IMR-90 (cell line): ENCODE data around the gene RNF2. TPM values are rescaled to one million over a fixed set of nuclear protein-coding genes. Genes with fewer than 3 reads are reported as not detected.

Source experiments
- ATAC-seq: fragments of 200-7000 bp; cut with Tn5 transposase; 2 replicates; pipeline ENCODE4 v1.9.1; 2020; ENCODE audit warnings: low read depth, mild to moderate bottlenecking, moderate library complexity
- BruUV-seq: library from RNA; stranded (reverse); fragments of 400-500 nt; replicated peaks from 2 replicates; lab custom pipeline; 2021; lab: Mats Ljungman, UMichigan
- CTCF ChIA-PET: fragments of 300-600 bp; formaldehyde crosslinking; extraction: SDS; loops from one replicate; lab custom pipeline; 2021; ENCODE audit warnings: antibody characterized with exemption; lab: Yijun Ruan, JAX
- POLR2A ChIA-PET: fragments of 300-600 bp; sonication (Branson Sonifier 250); formaldehyde crosslinking; loops from one replicate; lab custom pipeline; 2022; ENCODE audit warnings: antibody characterized with exemption; ENCODE audit not compliant: unreplicated experiment; lab: Charles Lee
- DNase-seq: peaks from one replicate; pipeline ENCODE4 v3.0.0; 2013
- H2AFZ ChIP-seq: replicated peaks from 2 replicates; pipeline ENCODE3; 2013; ENCODE audit warnings: low read length, mild to moderate bottlenecking; ENCODE audit not compliant: poor library complexity
- H2AK5ac ChIP-seq: 2 replicates; pipeline ENCODE4 v1.6.1; 2013; ENCODE audit warnings: low read depth, low read length, inconsistent platforms
- H2AK9ac ChIP-seq: replicated peaks from 2 replicates; pipeline ENCODE3; 2013; ENCODE audit warnings: mild to moderate bottlenecking, low read depth, low read length, moderate library complexity; ENCODE audit not compliant: poor library complexity
- H2BK120ac ChIP-seq: 2 replicates; pipeline ENCODE4 v1.6.1; 2013; ENCODE audit warnings: low read depth, low read length, inconsistent platforms
- H2BK15ac ChIP-seq: 3 replicates; pipeline ENCODE4 v1.6.1; 2013; ENCODE audit warnings: low read depth, low read length, inconsistent platforms
- H2BK20ac ChIP-seq: 2 replicates; pipeline ENCODE4 v1.6.1; 2013; ENCODE audit warnings: low read depth, mild to moderate bottlenecking, inconsistent platforms, low read length, moderate library complexity
- H2BK5ac ChIP-seq: 2 replicates; pipeline ENCODE4 v1.6.1; 2013; ENCODE audit warnings: mild to moderate bottlenecking, low read depth, low read length, inconsistent platforms; ENCODE audit not compliant: poor library complexity, severe bottlenecking
- H3K14ac ChIP-seq: replicated peaks from 2 replicates; pipeline ENCODE4 v1.6.1; 2013; ENCODE audit warnings: low read depth, low read length, inconsistent platforms
- H3K18ac ChIP-seq: 2 replicates; pipeline ENCODE4 v1.6.1; 2013; ENCODE audit warnings: low read depth, low read length, control low read depth
- H3K23ac ChIP-seq: 2 replicates; pipeline ENCODE4 v1.6.1; 2013; ENCODE audit warnings: low read depth, low read length, inconsistent platforms
- H3K27ac ChIP-seq: 2 replicates; pipeline ENCODE4 v1.5.1; 2013; ENCODE audit warnings: mild to moderate bottlenecking, control low read depth, low read length; ENCODE audit not compliant: insufficient read depth
- H3K27me3 ChIP-seq: 2 replicates; pipeline ENCODE4 v1.6.1; 2013; ENCODE audit warnings: low read length; ENCODE audit not compliant: control insufficient read depth, insufficient read depth
- H3K36me3 ChIP-seq: 2 replicates; pipeline ENCODE4 v1.6.1; 2013; ENCODE audit warnings: low read length, mixed read lengths; ENCODE audit not compliant: control insufficient read depth, insufficient read depth
- H3K4ac ChIP-seq: 2 replicates; pipeline ENCODE4 v1.6.1; 2013; ENCODE audit warnings: low read depth, low read length, inconsistent platforms
- H3K4me1 ChIP-seq: 2 replicates; pipeline ENCODE4 v1.6.1; 2013; ENCODE audit warnings: low read length, mixed read lengths; ENCODE audit not compliant: control insufficient read depth, insufficient read depth
- H3K4me2 ChIP-seq: 2 replicates; pipeline ENCODE4 v1.6.1; 2013; ENCODE audit warnings: low read depth, mild to moderate bottlenecking, control low read depth, low read length, moderate library complexity
- H3K4me3 ChIP-seq: 2 replicates; pipeline ENCODE4 v1.5.1; 2013; ENCODE audit warnings: low read depth, mild to moderate bottlenecking, control low read depth, low read length, moderate library complexity; ENCODE audit not compliant: insufficient read depth
- H3K56ac ChIP-seq: 2 replicates; pipeline ENCODE4 v1.6.1; 2013; ENCODE audit warnings: low read length, inconsistent platforms; ENCODE audit not compliant: insufficient read depth; ENCODE audit errors: extremely low read depth
- H3K79me1 ChIP-seq, 2 experiments: 2 replicates each; pipeline ENCODE4 v1.6.1; 2013; ENCODE audit warnings: low read length in 2 of 2, inconsistent platforms in 1 of 2, low read depth in 1 of 2
- H3K9ac ChIP-seq: 2 replicates; pipeline ENCODE4 v1.6.1; 2013; ENCODE audit warnings: low read depth, low read length, control low read depth
- H3K9me1 ChIP-seq: 2 replicates; pipeline ENCODE4 v1.6.1; 2013; ENCODE audit warnings: low read length, inconsistent platforms; ENCODE audit not compliant: insufficient read depth
- H3K9me3 ChIP-seq: 2 replicates; pipeline ENCODE4 v1.6.1; 2013; ENCODE audit warnings: low read length; ENCODE audit not compliant: control insufficient read depth, insufficient read depth
- H4K20me1 ChIP-seq: 2 replicates; pipeline ENCODE4 v1.6.1; 2013; ENCODE audit warnings: low read length, inconsistent platforms; ENCODE audit not compliant: insufficient read depth
- H4K5ac ChIP-seq: 2 replicates; pipeline ENCODE4 v1.6.1; 2013; ENCODE audit warnings: mild to moderate bottlenecking, low read depth, low read length, control low read depth
- H4K8ac ChIP-seq, 2 experiments: 2 replicates each; pipeline ENCODE4 v1.6.1; 2013; ENCODE audit warnings: low read depth in 2 of 2, low read length in 2 of 2, control low read depth in 1 of 2, inconsistent platforms in 1 of 2
- H4K91ac ChIP-seq: 2 replicates; pipeline ENCODE4 v1.6.1; 2013; ENCODE audit warnings: low read depth, low read length, inconsistent platforms; ENCODE audit not compliant: insufficient read depth
- BHLHE40 ChIP-seq: fragments of 150-350 bp; IDR thresholded peaks from 2 replicates; pipeline ENCODE4 v1.6.1; 2016; ENCODE audit warnings: mild to moderate bottlenecking, low read depth, low read length
- CEBPB ChIP-seq: IDR thresholded peaks from 2 replicates; pipeline ENCODE4 v1.6.1; 2012; ENCODE audit warnings: low read depth, low read length, improper control_type of control experiment
- CHD1 ChIP-seq: IDR thresholded peaks from 2 replicates; pipeline ENCODE4 v1.6.1; 2012; ENCODE audit warnings: low read depth, low read length, improper control_type of control experiment
- FOS ChIP-seq: fragments of 150-350 bp; IDR thresholded peaks from 2 replicates; pipeline ENCODE4 v1.6.1; 2016; ENCODE audit warnings: low read depth, low read length
- MAFK ChIP-seq: IDR thresholded peaks from 2 replicates; pipeline ENCODE4 v1.6.1; 2012; ENCODE audit warnings: low read depth, low read length, improper control_type of control experiment
- MAZ ChIP-seq: IDR thresholded peaks from 2 replicates; pipeline ENCODE4 v1.6.1; 2012; ENCODE audit warnings: low read depth, mild to moderate bottlenecking, low read length, improper control_type of control experiment, moderate library complexity, borderline replicate concordance
- MXI1 ChIP-seq: IDR thresholded peaks from 2 replicates; pipeline ENCODE4 v1.6.1; 2012; ENCODE audit warnings: low read depth, mild to moderate bottlenecking, low read length, moderate library complexity, borderline replicate concordance
- NFE2L2 ChIP-seq: fragments of 150-350 bp; IDR thresholded peaks from 2 replicates; pipeline ENCODE4 v1.6.1; 2016; ENCODE audit warnings: low read depth, mild to moderate bottlenecking, low read length
- POLR2A ChIP-seq: IDR thresholded peaks from 2 replicates; pipeline ENCODE4 v1.6.1; 2012; ENCODE audit warnings: mild to moderate bottlenecking, low read depth, low read length
- RAD21 ChIP-seq: IDR thresholded peaks from 2 replicates; pipeline ENCODE4 v1.6.1; 2012; ENCODE audit warnings: low read length, improper control_type of control experiment
- RCOR1 ChIP-seq: IDR thresholded peaks from 2 replicates; pipeline ENCODE4 v1.6.1; 2012; ENCODE audit warnings: mild to moderate bottlenecking, low read length, improper control_type of control experiment; ENCODE audit not compliant: insufficient replicate concordance
- RFX5 ChIP-seq: IDR thresholded peaks from 2 replicates; pipeline ENCODE4 v1.8.0; 2012; ENCODE audit warnings: low read depth, mild to moderate bottlenecking, low read length, moderate library complexity
- SMC3 ChIP-seq: fragments of 150-350 bp; IDR thresholded peaks from 2 replicates; pipeline ENCODE4 v1.6.1; 2016; ENCODE audit warnings: low read depth, mild to moderate bottlenecking, antibody characterized with exemption, low read length, moderate library complexity
- WGBS, 2 experiments: methylation state at CpG; one replicate each; pipeline versions ENCODE4 v1.1.5 to v1.1.7; 2013; ENCODE audit warnings: missing lambda C conversion rate in 2 of 2; ENCODE audit not compliant: insufficient read length in 1 of 2; ENCODE audit errors: extremely low coverage in 2 of 2; 5-methylcytosine and 5-hydroxymethylcytosine counted together
- dilution Hi-C: fragments of 300-500 bp; cut with HindIII; formaldehyde crosslinking; loops from one replicate; pipeline ENCODE4 v1.14.3; 2018; ENCODE audit warnings: low sequenced_read_pairs; ENCODE audit not compliant: unreplicated experiment
- in situ Hi-C: fragments of 300-500 bp; cut with MboI; formaldehyde crosslinking; loops from 3 replicates; pipeline ENCODE4 v1.14.3; 2019; ENCODE audit warnings: low sequenced_read_pairs, inconsistent platforms, mixed read lengths
- intact Hi-C: fragments of 100-400 bp; cut with micrococcal nuclease; formaldehyde crosslinking; loops from 2 replicates; pipeline ENCODE4 v1.10.0; 2022
- polyA plus RNA-seq, 3 experiments: library from polyadenylated mRNA; depleted of rRNA; stranded (reverse); fragments of >200 nt; gene quantifications; 2 replicates each; pipeline ENCODE4 v1.2.3, GENCODE V29; 2012; ENCODE audit warnings: low replicate concordance in 1 of 3
- total RNA-seq: library from RNA; depleted of rRNA; stranded (reverse); fragments of >200 nt; gene quantifications from 2 replicates; pipeline ENCODE4 v1.2.3, GENCODE V29; 2012
- TF ChIP-seq, protein P1 (sequence below): fragments of 150-350 bp; IDR thresholded peaks from 2 replicates; pipeline ENCODE4 v1.6.1; 2016; ENCODE audit warnings: low read depth, mild to moderate bottlenecking, low read length, moderate library complexity, borderline replicate concordance
- TF ChIP-seq, protein P2 (sequence below): conservative IDR thresholded peaks from 2 replicates; pipeline ENCODE4 v1.5.1; 2012; ENCODE audit warnings: mild to moderate bottlenecking, low read depth, low read length, improper control_type of control experiment
- TF ChIP-seq, protein P3 (sequence below): fragments of 150-350 bp; IDR thresholded peaks from 2 replicates; pipeline ENCODE4 v1.6.1; 2017; ENCODE audit warnings: mild to moderate bottlenecking, antibody characterized with exemption, low read length, low read depth

The RNF2 gene
- total and polyA plus RNA-seq, 2 of the 4 experiments (the other 2 are of a cell fraction) = 22.6 to 48.8 TPM

DNA sequence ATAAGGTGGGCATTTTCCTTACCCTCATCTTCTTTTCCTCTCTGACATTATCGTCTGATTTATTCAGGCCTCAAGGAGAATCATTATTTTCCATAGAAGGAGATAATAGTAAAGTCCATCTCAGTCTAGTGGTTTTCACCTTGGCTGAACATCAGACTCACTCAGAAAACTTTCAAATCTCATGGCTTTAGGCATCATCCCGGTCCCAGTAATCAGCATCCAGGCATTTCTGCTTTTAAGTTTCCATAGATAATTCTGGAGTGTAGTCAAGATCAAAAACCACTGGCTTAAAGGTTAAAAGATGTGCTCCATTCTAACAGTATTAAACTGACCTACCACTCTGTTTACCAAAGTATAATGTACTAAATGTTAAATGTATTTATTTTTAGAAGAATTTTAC is 49.4 kb downstream of the RNF2 start:
- Histone ChIP-seq H2BK120ac (no peak overlapping the region), H3K36me3 (peaks cover 7% of the 10 kb centered on the region; the same call in 1 of the 2 replicates), H2BK5ac (no peak overlapping the region), H2AFZ (no peak overlapping the region), H2AK5ac (no peak overlapping the region), H3K4ac (no peak overlapping the region), H3K27ac (no peak overlapping the region), H3K9me1 (no peaks in the 10 kb centered on the region), H4K20me1 (no peaks in the 10 kb centered on the region), H3K4me2 (no peak overlapping the region), H3K4me1 (no peaks in the 10 kb centered on the region), H4K91ac (no peak overlapping the region), H3K27me3 (no peaks in the 10 kb centered on the region), H2AK9ac (no peak overlapping the region), H3K18ac (no peak overlapping the region), H2BK15ac (no peak overlapping the region), H3K79me1 (peaks cover 10 to 12% of the 10 kb centered on the region in 2 experiments; a peak in 3 of 4 replicates), H3K23ac (no peak overlapping the region), H3K9me3 (no peaks in the 10 kb centered on the region), H2BK20ac (no peak overlapping the region), H4K5ac (no peak overlapping the region), H3K4me3 (no peak overlapping the region), H3K14ac (no peak overlapping the region), H4K8ac (no peak overlapping the region), H3K56ac (no peak overlapping the region), H3K9ac (no peak overlapping the region)
- TF ChIP-seq POLR2A (no peak), MAZ (no peak), MAFK (no peak), RAD21 (no peak), CHD1 (no peak), RCOR1 (no peak), NFE2L2 (no peak), CEBPB (no peak), FOS (no peak), BHLHE40 (no peak), MXI1 (no peak), RFX5 (no peak), SMC3 (no peak)
- TF ChIP-seq, protein P1, sequence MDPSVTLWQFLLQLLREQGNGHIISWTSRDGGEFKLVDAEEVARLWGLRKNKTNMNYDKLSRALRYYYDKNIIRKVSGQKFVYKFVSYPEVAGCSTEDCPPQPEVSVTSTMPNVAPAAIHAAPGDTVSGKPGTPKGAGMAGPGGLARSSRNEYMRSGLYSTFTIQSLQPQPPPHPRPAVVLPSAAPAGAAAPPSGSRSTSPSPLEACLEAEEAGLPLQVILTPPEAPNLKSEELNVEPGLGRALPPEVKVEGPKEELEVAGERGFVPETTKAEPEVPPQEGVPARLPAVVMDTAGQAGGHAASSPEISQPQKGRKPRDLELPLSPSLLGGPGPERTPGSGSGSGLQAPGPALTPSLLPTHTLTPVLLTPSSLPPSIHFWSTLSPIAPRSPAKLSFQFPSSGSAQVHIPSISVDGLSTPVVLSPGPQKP = no peak
- TF ChIP-seq, protein P2, sequence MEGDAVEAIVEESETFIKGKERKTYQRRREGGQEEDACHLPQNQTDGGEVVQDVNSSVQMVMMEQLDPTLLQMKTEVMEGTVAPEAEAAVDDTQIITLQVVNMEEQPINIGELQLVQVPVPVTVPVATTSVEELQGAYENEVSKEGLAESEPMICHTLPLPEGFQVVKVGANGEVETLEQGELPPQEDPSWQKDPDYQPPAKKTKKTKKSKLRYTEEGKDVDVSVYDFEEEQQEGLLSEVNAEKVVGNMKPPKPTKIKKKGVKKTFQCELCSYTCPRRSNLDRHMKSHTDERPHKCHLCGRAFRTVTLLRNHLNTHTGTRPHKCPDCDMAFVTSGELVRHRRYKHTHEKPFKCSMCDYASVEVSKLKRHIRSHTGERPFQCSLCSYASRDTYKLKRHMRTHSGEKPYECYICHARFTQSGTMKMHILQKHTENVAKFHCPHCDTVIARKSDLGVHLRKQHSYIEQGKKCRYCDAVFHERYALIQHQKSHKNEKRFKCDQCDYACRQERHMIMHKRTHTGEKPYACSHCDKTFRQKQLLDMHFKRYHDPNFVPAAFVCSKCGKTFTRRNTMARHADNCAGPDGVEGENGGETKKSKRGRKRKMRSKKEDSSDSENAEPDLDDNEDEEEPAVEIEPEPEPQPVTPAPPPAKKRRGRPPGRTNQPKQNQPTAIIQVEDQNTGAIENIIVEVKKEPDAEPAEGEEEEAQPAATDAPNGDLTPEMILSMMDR = no peak
- TF ChIP-seq, protein P3, sequence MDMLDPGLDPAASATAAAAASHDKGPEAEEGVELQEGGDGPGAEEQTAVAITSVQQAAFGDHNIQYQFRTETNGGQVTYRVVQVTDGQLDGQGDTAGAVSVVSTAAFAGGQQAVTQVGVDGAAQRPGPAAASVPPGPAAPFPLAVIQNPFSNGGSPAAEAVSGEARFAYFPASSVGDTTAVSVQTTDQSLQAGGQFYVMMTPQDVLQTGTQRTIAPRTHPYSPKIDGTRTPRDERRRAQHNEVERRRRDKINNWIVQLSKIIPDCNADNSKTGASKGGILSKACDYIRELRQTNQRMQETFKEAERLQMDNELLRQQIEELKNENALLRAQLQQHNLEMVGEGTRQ = no peak
- ChIA-PET CTCF (no interaction called here), POLR2A (no interaction called here)
- ATAC-seq (no peak), DNase-seq (no peak)
- in situ Hi-C loops = no loop called here
- dilution Hi-C loops = no loop called here
- no TSS peak for BruUV-seq
- intact Hi-C loops = no loop called here
- no CpG with 5 or more reads among the region's 2 CpGs for WGBS, 2 experiments
